ENCODE measurements around the gene PTPRN2.

DNA sequence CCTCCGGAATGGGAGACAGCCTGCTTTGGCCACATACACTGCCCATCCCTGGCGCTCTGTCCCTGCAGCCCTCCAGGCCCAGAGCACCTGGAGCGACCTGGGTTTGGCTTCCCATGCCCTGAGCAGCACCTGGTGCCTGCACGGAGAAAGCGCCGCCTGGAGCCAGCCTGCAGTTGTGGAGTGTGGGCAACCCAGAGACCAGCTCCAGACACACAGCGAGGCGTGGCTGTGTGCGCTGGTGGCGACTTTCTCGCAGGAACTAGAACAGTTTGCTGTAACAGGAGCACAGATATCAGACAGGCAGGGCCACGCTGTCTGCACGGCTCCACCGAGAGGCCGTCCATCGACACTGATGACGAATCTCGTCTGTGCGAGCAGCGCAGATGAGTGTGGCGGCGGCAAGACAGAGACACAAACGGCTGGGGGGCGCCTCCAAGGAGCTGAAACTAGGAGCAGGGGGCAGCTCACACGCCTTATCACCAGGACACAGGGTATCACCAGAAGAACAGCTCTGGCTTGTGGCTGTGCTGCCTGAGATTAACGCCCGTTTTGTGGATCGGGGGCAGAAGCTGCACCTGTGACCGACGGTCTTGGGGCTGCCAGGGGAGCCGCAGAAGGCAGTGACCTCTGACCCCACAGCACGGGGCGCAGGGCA lies 975.5 kb downstream of the PTPRN2 start:
- TF ChIP-seq CTCF (conservative IDR thresholded peaks at IDR 0.05 in 1 of 2, IDR thresholded peaks at IDR 0.05 in 1 of 2; ENCODE audit: low read depth in 1 of 2, low read length in 2 of 2) = no peak
- TF ChIP-seq EZH2 (IDR thresholded peaks at IDR 0.05; ENCODE audit: low read length, missing control alignments) = no peak

Measured in fibroblast of lung (primary cell).